ENCODE measurements around the gene TYW3.

DNA sequence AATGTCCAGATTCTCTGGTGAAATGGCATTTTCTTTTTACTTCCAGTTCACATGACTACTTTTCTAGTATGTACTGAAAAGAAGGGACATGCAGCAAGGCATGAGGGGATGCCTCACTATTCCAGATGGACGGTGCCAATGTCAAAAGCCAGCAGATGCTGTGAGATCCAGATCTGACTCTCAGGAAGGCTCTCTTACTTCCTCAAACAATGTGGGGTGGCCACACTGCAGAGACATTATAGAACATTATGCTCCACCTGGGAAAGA, 17.8 kb upstream of the TYW3 start:
- no peak for TF ChIP-seq KLF9 (tag by site-specific recombination; IDR thresholded peaks at IDR 0.05; ENCODE audit: low read depth)
- TF ChIP-seq ZNF302 (tag by site-specific recombination; IDR thresholded peaks at IDR 0.05; ENCODE audit: low read depth): no peak
- no peak for TF ChIP-seq MEIS1 (CRISPR knock-in tag; IDR thresholded peaks at IDR 0.05; ENCODE audit: borderline replicate concordance)
- TF ChIP-seq, protein P1, sequence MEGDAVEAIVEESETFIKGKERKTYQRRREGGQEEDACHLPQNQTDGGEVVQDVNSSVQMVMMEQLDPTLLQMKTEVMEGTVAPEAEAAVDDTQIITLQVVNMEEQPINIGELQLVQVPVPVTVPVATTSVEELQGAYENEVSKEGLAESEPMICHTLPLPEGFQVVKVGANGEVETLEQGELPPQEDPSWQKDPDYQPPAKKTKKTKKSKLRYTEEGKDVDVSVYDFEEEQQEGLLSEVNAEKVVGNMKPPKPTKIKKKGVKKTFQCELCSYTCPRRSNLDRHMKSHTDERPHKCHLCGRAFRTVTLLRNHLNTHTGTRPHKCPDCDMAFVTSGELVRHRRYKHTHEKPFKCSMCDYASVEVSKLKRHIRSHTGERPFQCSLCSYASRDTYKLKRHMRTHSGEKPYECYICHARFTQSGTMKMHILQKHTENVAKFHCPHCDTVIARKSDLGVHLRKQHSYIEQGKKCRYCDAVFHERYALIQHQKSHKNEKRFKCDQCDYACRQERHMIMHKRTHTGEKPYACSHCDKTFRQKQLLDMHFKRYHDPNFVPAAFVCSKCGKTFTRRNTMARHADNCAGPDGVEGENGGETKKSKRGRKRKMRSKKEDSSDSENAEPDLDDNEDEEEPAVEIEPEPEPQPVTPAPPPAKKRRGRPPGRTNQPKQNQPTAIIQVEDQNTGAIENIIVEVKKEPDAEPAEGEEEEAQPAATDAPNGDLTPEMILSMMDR (tag by site-specific recombination; IDR thresholded peaks at IDR 0.05): no peak
- TF ChIP-seq ZNF830 (tag by site-specific recombination; IDR thresholded peaks at IDR 0.05; ENCODE audit: low read depth): no peak
- TF ChIP-seq, protein P2, sequence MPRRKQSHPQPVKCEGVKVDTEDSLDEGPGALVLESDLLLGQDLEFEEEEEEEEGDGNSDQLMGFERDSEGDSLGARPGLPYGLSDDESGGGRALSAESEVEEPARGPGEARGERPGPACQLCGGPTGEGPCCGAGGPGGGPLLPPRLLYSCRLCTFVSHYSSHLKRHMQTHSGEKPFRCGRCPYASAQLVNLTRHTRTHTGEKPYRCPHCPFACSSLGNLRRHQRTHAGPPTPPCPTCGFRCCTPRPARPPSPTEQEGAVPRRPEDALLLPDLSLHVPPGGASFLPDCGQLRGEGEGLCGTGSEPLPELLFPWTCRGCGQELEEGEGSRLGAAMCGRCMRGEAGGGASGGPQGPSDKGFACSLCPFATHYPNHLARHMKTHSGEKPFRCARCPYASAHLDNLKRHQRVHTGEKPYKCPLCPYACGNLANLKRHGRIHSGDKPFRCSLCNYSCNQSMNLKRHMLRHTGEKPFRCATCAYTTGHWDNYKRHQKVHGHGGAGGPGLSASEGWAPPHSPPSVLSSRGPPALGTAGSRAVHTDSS (tag by site-specific recombination; IDR thresholded peaks at IDR 0.05): no peak
- TF ChIP-seq YY1 (tag by site-specific recombination; IDR thresholded peaks at IDR 0.05): no peak
- TF ChIP-seq GLIS1 (tag by site-specific recombination; IDR thresholded peaks at IDR 0.05): no peak
- no peak for TF ChIP-seq KLF16 (tag by site-specific recombination; IDR thresholded peaks at IDR 0.05)
- no peak for TF ChIP-seq ZNF571 (tag by site-specific recombination; IDR thresholded peaks at IDR 0.05)
- no peak for TF ChIP-seq ZNF561 (tag by site-specific recombination; IDR thresholded peaks at IDR 0.05; ENCODE audit: borderline replicate concordance)
